Brain microvascular endothelial cell (primary cell): Measurements from ENCODE around the gene ASRGL1.
"Not testable (repeated sequence)": the region's sequence is repeated elsewhere in the genome, so short reads cannot be mapped to it uniquely, and the experiment has no call there.

Source experiments
- DNase-seq: peaks from one replicate; pipeline ENCODE4 v3.0.0-alpha.2; 2020
- H3K27ac ChIP-seq: fragments of 250-450 bp; sonication (Bioruptor Pico); 2 replicates; pipeline ENCODE4 v1.5.1; 2020; ENCODE audit warnings: mild to moderate bottlenecking, moderate library complexity
- H3K27me3 ChIP-seq: fragments of 250-450 bp; sonication (Bioruptor Pico); replicated peaks from 2 replicates; pipeline ENCODE4 v1.5.1; 2020; ENCODE audit warnings: mild to moderate bottlenecking
- H3K36me3 ChIP-seq: fragments of 250-450 bp; sonication (Bioruptor Pico); replicated peaks from 2 replicates; pipeline ENCODE4 v1.5.1; 2020; ENCODE audit warnings: mild to moderate bottlenecking
- H3K4me3 ChIP-seq: 2 replicates; pipeline ENCODE4 v1.5.1; 2011; ENCODE audit warnings: low read depth, mild to moderate bottlenecking, control low read depth, low read length, moderate library complexity
- CTCF ChIP-seq: IDR thresholded peaks from 2 replicates; pipeline ENCODE4 v1.5.1; 2011; ENCODE audit warnings: low read depth, mild to moderate bottlenecking, moderate library complexity, low read length, control low read depth, inconsistent platforms; ENCODE audit errors: missing control alignments
- in situ Hi-C: cut with HindIII; loops from 2 replicates; pipeline ENCODE4 v1.10.0; 2017; ENCODE audit warnings: low sequenced_read_pairs, low pct_ligation_motif_present

ASRGL1 gene

GRCh38 chr11:62309991-62310390 is 27.3 kb upstream of the ASRGL1 start:
- Histone ChIP-seq H3K27ac (no peak overlapping the region), H3K36me3 (no peaks in the 10 kb centered on the region), H3K27me3 (no peaks in the 10 kb centered on the region), H3K4me3 (no peak overlapping the region)
- no peak for TF ChIP-seq CTCF
- DNase-seq = no peak
- in situ Hi-C loops = no loop called here

DNA sequence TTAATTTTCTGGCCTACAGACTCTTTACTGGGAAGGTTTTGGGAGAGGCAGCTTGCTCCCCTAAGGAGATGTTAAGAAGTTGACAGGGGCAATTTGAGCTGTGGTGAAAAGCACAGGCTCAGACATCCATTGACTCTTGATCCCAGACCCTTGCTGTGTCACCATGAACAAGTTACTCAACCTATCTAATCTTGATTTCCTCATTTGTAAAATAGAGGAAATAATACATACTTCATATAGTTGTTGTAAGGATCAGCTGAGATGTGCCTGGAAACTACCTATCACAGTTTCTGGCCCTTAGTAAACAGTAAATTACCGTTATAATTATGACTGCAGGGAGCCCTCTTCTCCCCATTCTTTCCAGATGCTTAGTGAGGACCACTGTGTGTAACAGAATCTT is 21.8 kb upstream of the ASRGL1 start:
- no peak for TF ChIP-seq CTCF
- H3K36me3 ChIP-seq = no peaks in the 10 kb centered on the region
- no peak for DNase-seq
- H3K27ac ChIP-seq = no peak overlapping the region
- H3K27me3 ChIP-seq = no peaks in the 10 kb centered on the region
- H3K4me3 ChIP-seq = no peak overlapping the region
- in situ Hi-C loops = no loop called here

GRCh38 chr11:62322524-62322923 is 14.7 kb upstream of the ASRGL1 start:
- in situ Hi-C loops = no loop called here
- no peak overlapping the region for H3K4me3 ChIP-seq
- H3K27me3 ChIP-seq = peaks cover 2% of the 10 kb centered on the region
- no peak for DNase-seq
- no peaks in the 10 kb centered on the region for H3K36me3 ChIP-seq
- H3K27ac ChIP-seq = no peak overlapping the region
- no peak for TF ChIP-seq CTCF

DNA sequence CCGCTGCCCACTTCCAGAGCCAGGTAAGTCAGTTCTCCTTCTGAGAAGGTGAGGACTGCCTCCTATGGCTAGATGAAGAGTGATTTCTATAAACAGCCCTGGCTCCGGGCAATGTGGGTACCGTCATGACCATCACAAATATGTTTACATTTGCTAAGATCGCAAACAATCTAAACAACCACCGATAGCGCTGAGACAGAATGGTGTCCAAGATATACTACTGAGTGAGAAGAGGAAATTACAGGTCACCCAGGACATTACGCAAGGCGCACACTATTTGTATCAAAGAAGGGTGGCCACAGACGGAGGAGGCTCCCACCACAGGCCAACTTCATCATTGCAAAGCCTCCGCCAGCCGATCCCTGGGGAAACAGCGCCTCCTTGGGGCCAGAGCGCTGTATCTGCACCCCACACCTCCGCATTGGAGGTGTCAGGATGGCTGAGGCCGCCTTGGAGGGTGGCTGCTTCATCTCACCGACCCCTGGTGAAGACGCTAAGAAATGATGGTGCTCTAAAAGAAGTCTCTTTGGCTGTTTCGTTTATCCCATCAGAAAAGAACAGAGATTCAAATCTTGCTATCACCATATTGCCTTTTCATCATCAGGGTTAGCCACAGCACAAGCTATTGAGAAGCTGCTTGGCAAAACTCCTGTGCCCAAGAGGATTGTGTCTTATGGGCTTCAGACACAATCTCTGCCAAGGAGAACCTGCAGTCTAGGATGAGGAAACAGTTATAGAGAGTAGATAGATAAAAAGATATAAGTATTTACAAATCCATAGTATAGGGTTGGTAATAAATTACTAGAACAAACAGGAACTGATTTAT is 12.3 kb upstream of the ASRGL1 start:
- H3K27ac ChIP-seq = no peak overlapping the region
- H3K36me3 ChIP-seq = no peaks in the 10 kb centered on the region
- peaks cover 2% of the 10 kb centered on the region for H3K27me3 ChIP-seq
- peak; percentile 79 for TF ChIP-seq CTCF
- in situ Hi-C loops = no loop called here
- DNase-seq = peak; percentile 27
- no peak overlapping the region for H3K4me3 ChIP-seq

DNA sequence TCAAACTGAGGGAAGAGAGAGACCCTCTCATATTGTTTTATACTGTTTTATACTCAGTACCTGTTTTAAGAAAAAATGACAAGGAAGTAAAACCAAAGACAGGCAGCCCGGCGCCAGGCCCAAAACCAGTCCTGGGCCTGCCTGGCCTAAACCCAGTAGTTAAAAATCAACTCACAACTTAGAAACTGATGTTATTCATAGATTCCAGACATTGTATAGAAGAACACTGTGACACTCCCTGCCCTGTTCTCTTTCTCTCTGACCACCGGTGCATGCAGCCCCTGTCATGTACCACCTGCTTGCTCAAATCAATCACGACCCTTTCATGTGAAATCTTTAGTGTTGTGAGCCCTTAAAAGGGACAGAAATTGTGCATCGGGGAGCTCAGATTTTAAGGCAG is 11.5 kb upstream of the ASRGL1 start:
- DNase-seq, H3K4me3 ChIP-seq, in situ Hi-C loops, H3K27me3 ChIP-seq, H3K27ac ChIP-seq, H3K36me3 ChIP-seq: not testable (repeated sequence)

GRCh38 chr11:62326719-62327118 is 10.5 kb upstream of the ASRGL1 start:
- H3K4me3 ChIP-seq, H3K36me3 ChIP-seq, DNase-seq, H3K27ac ChIP-seq, H3K27me3 ChIP-seq, in situ Hi-C loops: not testable (repeated sequence)

DNA sequence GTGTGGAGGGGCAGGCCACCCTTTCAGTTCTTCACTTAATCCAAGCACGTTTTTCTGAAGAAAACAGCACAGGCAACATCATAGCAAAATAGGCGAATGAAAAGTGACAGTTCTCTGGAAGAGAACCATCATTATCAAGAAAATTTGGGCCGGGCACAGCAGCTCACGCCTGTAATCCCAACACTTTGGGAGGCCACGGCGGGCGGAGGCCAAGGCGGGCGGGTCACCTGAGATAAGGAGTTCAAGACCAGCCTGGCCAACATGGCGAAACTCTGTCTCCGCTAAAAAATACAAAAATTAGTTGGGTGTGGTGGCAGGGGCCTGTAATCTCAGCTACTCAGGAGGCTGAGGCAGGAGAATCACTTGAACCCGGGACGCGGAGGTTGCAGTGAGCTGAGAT is 9.7 kb upstream of the ASRGL1 start:
- H3K27ac ChIP-seq, H3K4me3 ChIP-seq, in situ Hi-C loops, DNase-seq, H3K36me3 ChIP-seq, H3K27me3 ChIP-seq: not testable (repeated sequence)

GRCh38 chr11:62331264-62331663 is 6.0 kb upstream of the ASRGL1 start:
- H3K27ac ChIP-seq, H3K36me3 ChIP-seq, H3K27me3 ChIP-seq, DNase-seq, H3K4me3 ChIP-seq, in situ Hi-C loops: not testable (repeated sequence)
